Activated CD4-positive, alpha-beta T cell treated with anti-CD3 and anti-CD28 coated beads for 4 hours (primary cell): ENCODE results near the gene DUSP7.

Experiments
- DNase-seq, 2 donors: peaks; one replicate each; pipeline ENCODE4 v3.0.0-alpha.2; 2020

DUSP7 gene

GRCh38 chr3:52065264-52065756 is 8.9 kb upstream of the DUSP7 start:
- DNase-seq, result no peak

- no peak for DNase-seq
Observed at GRCh38 chr3:52064561-52064960, 8.2 kb upstream of the DUSP7 start.

- DNase-seq, result no peak
Observed at GRCh38 chr3:52063026-52063723, 6.8 kb upstream of the DUSP7 start.

- no peak for DNase-seq
Observed at GRCh38 chr3:52062505-52062904, 6.1 kb upstream of the DUSP7 start.

GRCh38 chr3:52061121-52061910 is 4.9 kb upstream of the DUSP7 start:
- no peak for DNase-seq

GRCh38 chr3:52059781-52060180 is 3.4 kb upstream of the DUSP7 start:
- DNase-seq, result no peak

GRCh38 chr3:52057812-52058495 is 1.6 kb upstream of the DUSP7 start:
- no peak for DNase-seq

GRCh38 chr3:52056968-52057811 is 819 bp upstream of the DUSP7 start:
- peak; percentile 99 for DNase-seq

- peak; percentile 27 to 39 for DNase-seq
Observed at GRCh38 chr3:52055537-52056351, 627 bp downstream of the DUSP7 start.

- DNase-seq, result peak in 1 of 2 donors; percentile 18
Observed at GRCh38 chr3:52054661-52055511, 1.5 kb downstream of the DUSP7 start.

GRCh38 chr3:52053307-52054304 is 2.8 kb downstream of the DUSP7 start:
- peak; percentile 59 to 65 for DNase-seq

- peak; percentile 18 to 47 for DNase-seq
Observed at GRCh38 chr3:52052831-52053306, 3.5 kb downstream of the DUSP7 start.

GRCh38 chr3:52051444-52051843 is 4.9 kb downstream of the DUSP7 start:
- DNase-seq, result no peak

- DNase-seq, result no peak
Observed at GRCh38 chr3:52050571-52050970, 5.8 kb downstream of the DUSP7 start.

GRCh38 chr3:52049503-52049902 is 6.9 kb downstream of the DUSP7 start:
- no peak for DNase-seq

- DNase-seq, result no peak
Observed at GRCh38 chr3:52047295-52047960, 8.9 kb downstream of the DUSP7 start.

GRCh38 chr3:52046902-52047239 is 9.5 kb downstream of the DUSP7 start:
- no peak for DNase-seq

GRCh38 chr3:52046186-52046901 is 10.0 kb downstream of the DUSP7 start:
- DNase-seq, result no peak
